Measurements from ENCODE around the gene GNMT. TPM values are rescaled to one million over a fixed set of nuclear protein-coding genes. Genes with fewer than 3 reads are reported as not detected.
"Not testable (repeated sequence)": the region's sequence is repeated elsewhere in the genome, so short reads cannot be mapped to it uniquely, and the experiment has no call there.

The GNMT gene
- polyA plus RNA-seq, 1 experiment: 0.39 TPM

DNA sequence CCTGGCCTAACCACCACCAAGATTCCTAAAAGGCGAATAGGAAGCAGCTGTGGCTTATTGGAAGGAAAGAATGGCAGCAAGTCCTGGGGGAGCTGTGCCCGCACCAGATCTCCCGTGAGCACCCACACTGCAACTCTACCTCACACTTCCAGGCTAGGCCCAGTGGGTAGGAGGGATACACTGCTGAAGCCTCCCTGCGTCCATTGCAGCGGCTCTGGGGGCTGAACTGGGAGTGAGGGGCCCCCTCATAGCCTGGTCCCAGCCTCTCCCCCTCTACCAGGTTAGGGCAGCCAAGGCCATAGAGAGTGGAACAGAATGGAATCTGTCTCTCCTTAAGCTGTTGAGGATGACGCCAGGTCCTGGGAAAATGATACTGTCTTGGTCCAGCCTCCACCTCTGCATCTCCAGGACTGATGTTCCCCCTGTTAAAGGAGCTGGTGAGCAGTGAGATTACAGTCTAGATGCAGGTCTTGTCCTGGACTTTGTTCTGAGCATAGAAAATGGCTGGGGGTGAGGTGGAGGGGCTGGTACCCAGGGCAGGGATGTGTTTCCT is 20.0 kb upstream of the GNMT start:
- ChIA-PET CTCF (interaction anchor here (1.1 kb wide), 2 partner anchors 11 to 23 kb away, joined by 3 read pairs; no protein-coding TSS in a partner anchor), POLR2A (no interaction called here)
- H3K27me3 ChIP-seq (ENCODE audit: control insufficient read depth, insufficient read depth, low read length): no peaks in the 10 kb centered on the region
- no peak for DNase-seq (ENCODE audit: low read depth)
- TF ChIP-seq, protein P1, sequence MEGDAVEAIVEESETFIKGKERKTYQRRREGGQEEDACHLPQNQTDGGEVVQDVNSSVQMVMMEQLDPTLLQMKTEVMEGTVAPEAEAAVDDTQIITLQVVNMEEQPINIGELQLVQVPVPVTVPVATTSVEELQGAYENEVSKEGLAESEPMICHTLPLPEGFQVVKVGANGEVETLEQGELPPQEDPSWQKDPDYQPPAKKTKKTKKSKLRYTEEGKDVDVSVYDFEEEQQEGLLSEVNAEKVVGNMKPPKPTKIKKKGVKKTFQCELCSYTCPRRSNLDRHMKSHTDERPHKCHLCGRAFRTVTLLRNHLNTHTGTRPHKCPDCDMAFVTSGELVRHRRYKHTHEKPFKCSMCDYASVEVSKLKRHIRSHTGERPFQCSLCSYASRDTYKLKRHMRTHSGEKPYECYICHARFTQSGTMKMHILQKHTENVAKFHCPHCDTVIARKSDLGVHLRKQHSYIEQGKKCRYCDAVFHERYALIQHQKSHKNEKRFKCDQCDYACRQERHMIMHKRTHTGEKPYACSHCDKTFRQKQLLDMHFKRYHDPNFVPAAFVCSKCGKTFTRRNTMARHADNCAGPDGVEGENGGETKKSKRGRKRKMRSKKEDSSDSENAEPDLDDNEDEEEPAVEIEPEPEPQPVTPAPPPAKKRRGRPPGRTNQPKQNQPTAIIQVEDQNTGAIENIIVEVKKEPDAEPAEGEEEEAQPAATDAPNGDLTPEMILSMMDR (IDR thresholded peaks at IDR 0.05; ENCODE audit: insufficient read depth, low read depth, low read length): no peak
- H3K4me3 ChIP-seq (ENCODE audit: low read depth, low read length): no peak overlapping the region
- H3K36me3 ChIP-seq (ENCODE audit: control insufficient read depth, insufficient read depth, low read length): peaks cover 13% of the 10 kb centered on the region

DNA sequence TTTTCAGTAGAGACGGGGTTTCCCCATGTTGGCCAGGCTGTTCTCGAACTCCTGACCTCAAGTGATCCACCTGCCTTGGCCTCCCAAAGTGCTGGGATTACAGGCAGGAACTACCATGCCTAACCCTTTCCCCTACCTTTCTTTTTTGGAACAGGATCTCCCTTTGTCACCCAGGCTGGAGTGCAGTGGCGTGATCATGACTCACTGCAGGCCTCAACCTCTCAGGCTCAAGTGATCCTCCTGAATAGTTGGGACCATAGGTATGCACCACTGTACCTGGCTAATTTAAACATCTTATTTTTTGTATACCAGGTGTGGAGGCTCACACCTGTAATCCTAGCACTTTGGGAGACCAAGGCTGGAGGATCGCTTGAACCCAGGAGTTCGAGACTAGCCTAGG is 19.2 kb upstream of the GNMT start:
- H3K36me3 ChIP-seq (ENCODE audit: control insufficient read depth, insufficient read depth, low read length); POLR2A ChIA-PET; H3K4me3 ChIP-seq (ENCODE audit: low read depth, low read length); DNase-seq (ENCODE audit: low read depth); H3K27me3 ChIP-seq (ENCODE audit: control insufficient read depth, insufficient read depth, low read length): not testable (repeated sequence)
- CTCF ChIA-PET: interaction anchor here (1.1 kb wide), 1 partner anchor 12 kb away, joined by 3 read pairs; no protein-coding TSS in a partner anchor

DNA sequence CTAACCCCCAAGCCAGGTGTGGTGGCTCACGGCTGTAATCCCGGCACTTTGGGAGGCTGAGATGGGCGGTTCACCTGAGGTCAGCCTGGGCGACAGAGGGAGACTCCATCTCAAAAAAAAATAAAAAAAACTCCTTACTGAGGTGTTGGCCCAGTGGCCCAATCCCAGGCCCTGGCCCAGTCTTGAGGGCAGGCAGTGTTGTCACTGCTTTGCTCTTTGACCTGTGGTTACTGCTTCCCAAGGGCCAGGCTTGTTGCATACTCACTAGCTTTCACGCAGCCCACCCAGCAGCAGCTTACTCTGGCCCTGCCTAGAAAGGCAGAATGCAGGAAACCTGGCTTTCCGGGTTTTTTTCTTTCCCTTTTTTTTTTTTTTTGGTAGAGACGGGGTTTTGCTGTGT is 18.1 kb upstream of the GNMT start:
- TF ChIP-seq, protein P1 (IDR thresholded peaks at IDR 0.05; ENCODE audit: insufficient read depth, low read depth, low read length): no peak
- no peaks in the 10 kb centered on the region for H3K27me3 ChIP-seq (ENCODE audit: control insufficient read depth, insufficient read depth, low read length)
- ChIA-PET POLR2A (no interaction called here), CTCF (no interaction called here)
- H3K36me3 ChIP-seq (ENCODE audit: control insufficient read depth, insufficient read depth, low read length): peaks cover 10% of the 10 kb centered on the region
- H3K4me3 ChIP-seq (ENCODE audit: low read depth, low read length): no peak overlapping the region
- no peak for DNase-seq (ENCODE audit: low read depth)

DNA sequence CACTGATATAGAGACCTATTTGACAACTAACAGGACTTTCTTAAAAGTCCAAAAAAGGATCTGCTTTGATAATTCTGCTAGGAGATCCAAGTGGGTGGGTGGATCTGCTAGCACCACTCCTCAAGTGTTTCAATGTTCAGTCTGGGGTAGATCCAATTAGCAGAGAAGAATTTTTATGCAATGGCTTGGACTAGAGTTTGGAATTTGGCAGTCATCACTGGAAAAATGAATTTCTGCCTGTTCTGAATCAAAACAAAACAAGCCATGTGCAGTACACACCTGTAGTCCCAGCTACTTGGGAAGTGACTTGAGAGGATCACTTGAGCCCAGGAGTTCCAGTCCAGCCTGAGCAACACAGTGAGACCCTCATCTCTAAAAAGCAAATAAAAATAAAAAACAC is 12.6 kb upstream of the GNMT start:
- ChIA-PET POLR2A (no interaction called here), CTCF (no interaction called here)
- TF ChIP-seq, protein P1 (IDR thresholded peaks at IDR 0.05; ENCODE audit: insufficient read depth, low read depth, low read length): no peak

DNA sequence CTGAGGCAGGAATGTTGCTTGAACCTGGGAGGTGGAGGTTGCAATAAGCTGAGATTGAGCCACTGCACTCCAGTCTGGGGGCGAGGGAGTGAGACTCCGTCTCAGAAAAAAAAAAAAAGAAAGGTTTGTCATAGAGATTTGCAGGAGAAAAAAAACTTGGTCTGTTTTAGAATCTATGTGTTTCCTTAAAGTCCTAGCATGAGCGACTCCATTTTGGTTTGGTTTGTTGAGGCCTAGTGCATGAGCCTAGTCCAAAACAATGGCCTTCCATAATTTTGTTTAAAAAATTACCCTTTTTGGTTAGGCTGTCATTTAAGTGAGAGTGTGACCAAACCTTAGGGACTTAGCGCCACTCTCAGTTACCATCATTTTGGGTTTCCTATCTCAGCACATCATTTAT is 8.2 kb upstream of the GNMT start:
- Histone ChIP-seq H3K27me3 (ENCODE audit: control insufficient read depth, insufficient read depth, low read length) (no peaks in the 10 kb centered on the region), H3K4me3 (ENCODE audit: low read depth, low read length) (no peak overlapping the region), H3K36me3 (ENCODE audit: control insufficient read depth, insufficient read depth, low read length) (no peaks in the 10 kb centered on the region)
- POLR2A ChIA-PET: no interaction called here
- CTCF ChIA-PET: interaction anchor here (1.0 kb wide), 1 partner anchor 12 kb away, joined by 3 read pairs; no protein-coding TSS in a partner anchor
- TF ChIP-seq, protein P1 (IDR thresholded peaks at IDR 0.05; ENCODE audit: insufficient read depth, low read depth, low read length): no peak
- no peak for DNase-seq (ENCODE audit: low read depth)

More for the DNA sequence above, 12.6 kb upstream of the GNMT start:
- no peak for DNase-seq (ENCODE audit: low read depth)
- Histone ChIP-seq H3K27me3 (ENCODE audit: control insufficient read depth, insufficient read depth, low read length) (no peaks in the 10 kb centered on the region), H3K36me3 (ENCODE audit: control insufficient read depth, insufficient read depth, low read length) (no peaks in the 10 kb centered on the region), H3K4me3 (ENCODE audit: low read depth, low read length) (no peak overlapping the region)

DNA sequence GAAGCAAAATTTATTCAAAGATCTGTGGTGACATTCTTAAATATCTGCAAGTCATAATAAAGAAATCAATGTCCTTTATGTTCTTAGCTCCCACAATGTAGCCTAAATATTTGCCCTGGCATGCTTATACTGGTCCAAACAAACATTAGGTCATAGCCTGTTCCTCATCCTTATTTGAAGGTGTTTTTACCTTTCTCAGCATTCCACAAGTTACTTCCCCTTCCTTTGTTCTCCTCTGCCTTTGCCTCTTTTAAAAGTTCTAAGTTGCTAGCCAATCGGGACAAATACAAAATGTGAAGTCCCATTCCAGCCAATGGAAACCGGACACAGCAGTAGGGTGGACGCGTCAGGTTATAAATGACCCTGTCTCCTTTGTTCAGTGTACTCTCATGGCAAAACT is 6.1 kb upstream of the GNMT start:
- POLR2A ChIA-PET; H3K36me3 ChIP-seq (ENCODE audit: control insufficient read depth, insufficient read depth, low read length); CTCF ChIA-PET; DNase-seq (ENCODE audit: low read depth); H3K27me3 ChIP-seq (ENCODE audit: control insufficient read depth, insufficient read depth, low read length); H3K4me3 ChIP-seq (ENCODE audit: low read depth, low read length): not testable (repeated sequence)

Data from BJ (cell line).